HL-60/S4 treated with phorbol 12-myristate 13-acetate at 8.2 ng/mL for 4 days and 3 days (cell line): Measurements from ENCODE around the gene GJA9.

Experiments
- in situ Hi-C: fragments of 300-500 bp; cut with MboI; formaldehyde crosslinking; loops from 2 replicates; pipeline ENCODE4 v1.15.0; 2022; ENCODE audit warnings: low sequenced_read_pairs

The GJA9 gene

GRCh38 chr1:38875811-38876210, 5.6 kb downstream of the GJA9 start:
- in situ Hi-C loops: no loop called here

GRCh38 chr1:38873027-38873969, 8.1 kb downstream of the GJA9 start, which contains the start of gene MYCBP:
TSS of gene MYCBP (minus strand) at chr1:38873348. CDS start at chr1:38873305, 43 bp downstream.
- in situ Hi-C loops: no loop called here

GRCh38 chr1:38872401-38873026, 8.9 kb downstream of the GJA9 start:
- in situ Hi-C loops: no loop called here

GRCh38 chr1:38870996-38871395, 10.4 kb downstream of the GJA9 start:
- in situ Hi-C loops: no loop called here

GRCh38 chr1:38867208-38867607, 14.2 kb downstream of the GJA9 start:
- in situ Hi-C loops: no loop called here

- in situ Hi-C loops: no loop called here
Measured at GRCh38 chr1:38865112-38865715, 16.2 kb downstream of the GJA9 start.

- in situ Hi-C loops: no loop called here
Measured at GRCh38 chr1:38860454-38860795, 21.0 kb downstream of the GJA9 start.

GRCh38 chr1:38859561-38860453, 21.6 kb downstream of the GJA9 start, which contains the start of gene RRAGC:
TSS of gene RRAGC (minus strand) at chr1:38859772. CDS start at chr1:38859646, 126 bp downstream.
- in situ Hi-C loops: no loop called here

GRCh38 chr1:38858833-38859560, 22.4 kb downstream of the GJA9 start:
- in situ Hi-C loops: no loop called here

- in situ Hi-C loops: no loop called here
Measured at GRCh38 chr1:38852780-38853179, 28.6 kb downstream of the GJA9 start.

GRCh38 chr1:38848071-38848470, 33.3 kb downstream of the GJA9 start:
- in situ Hi-C loops: loop anchor here (25.0 kb wide), 1 partner anchor 836 kb away; the partner anchor contains the start of genes FHL3 and UTP11

GRCh38 chr1:38846210-38846609, 35.2 kb downstream of the GJA9 start:
- in situ Hi-C loops: loop anchor here (25.0 kb wide), 1 partner anchor 834 kb away; the partner anchor contains the start of genes FHL3 and UTP11

GRCh38 chr1:38845088-38845487, 36.3 kb downstream of the GJA9 start:
- in situ Hi-C loops: loop anchor here (25.0 kb wide), 1 partner anchor 833 kb away; the partner anchor contains the start of genes FHL3 and UTP11

GRCh38 chr1:38840281-38840680, 41.1 kb downstream of the GJA9 start:
- in situ Hi-C loops: loop anchor here (25.0 kb wide), 1 partner anchor 828 kb away; the partner anchor contains the start of genes FHL3 and UTP11

GRCh38 chr1:38839363-38839762, 42.0 kb downstream of the GJA9 start:
- in situ Hi-C loops: loop anchor here (25.0 kb wide), 1 partner anchor 827 kb away; the partner anchor contains the start of genes FHL3 and UTP11

- in situ Hi-C loops: loop anchor here (25.0 kb wide), 1 partner anchor 824 kb away; the partner anchor contains the start of genes FHL3 and UTP11
Measured at GRCh38 chr1:38836316-38836715, 45.1 kb downstream of the GJA9 start.

GRCh38 chr1:38834937-38835827, 46.2 kb downstream of the GJA9 start:
- in situ Hi-C loops: loop anchor here (25.0 kb wide), 1 partner anchor 823 kb away; the partner anchor contains the start of genes FHL3 and UTP11

GRCh38 chr1:38834221-38834782, 47.1 kb downstream of the GJA9 start:
- in situ Hi-C loops: loop anchor here (25.0 kb wide), 1 partner anchor 822 kb away; the partner anchor contains the start of genes FHL3 and UTP11
